GM21717 (cell line): ENCODE results near the gene ZNF436.
A peak's percentile ranks its signal among the peaks of the same experiment; 100 is the strongest.

ENCODE experiments used
- ATAC-seq: cut with Tn5 transposase; IDR thresholded peaks from one replicate; pipeline ENCODE4 v1.9.1; 2021; ENCODE audit warnings: mild to moderate bottlenecking, moderate library complexity; ENCODE audit not compliant: unreplicated experiment

Gene ZNF436

GRCh38 chr1:23367791-23368561, 1.7 kb downstream of the ZNF436 start:
- peak; percentile 88 for ATAC-seq

GRCh38 chr1:23367451-23367790, 2.2 kb downstream of the ZNF436 start:
- no peak for ATAC-seq

- ATAC-seq = no peak
Measured at GRCh38 chr1:23366598-23366997, 3.0 kb downstream of the ZNF436 start.

- ATAC-seq = no peak
Measured at GRCh38 chr1:23366146-23366545, 3.5 kb downstream of the ZNF436 start.

- ATAC-seq = no peak
Measured at GRCh38 chr1:23362218-23362713, 7.4 kb downstream of the ZNF436 start.

- ATAC-seq = no peak
Measured at GRCh38 chr1:23358310-23358875, 11.2 kb downstream of the ZNF436 start.

- ATAC-seq = no peak
Measured at GRCh38 chr1:23357138-23357908, 12.3 kb downstream of the ZNF436 start.

GRCh38 chr1:23356471-23357137, 13.0 kb downstream of the ZNF436 start:
- ATAC-seq = no peak

GRCh38 chr1:23354245-23354644, 15.4 kb downstream of the ZNF436 start:
- ATAC-seq = no peak

GRCh38 chr1:23352096-23352695, 17.4 kb downstream of the ZNF436 start:
- ATAC-seq = no peak

GRCh38 chr1:23345920-23346319, 23.7 kb downstream of the ZNF436 start:
- ATAC-seq = no peak

- ATAC-seq = no peak
Measured at GRCh38 chr1:23344987-23345472, 24.6 kb downstream of the ZNF436 start.

- ATAC-seq = peak; percentile 89
Measured at GRCh38 chr1:23344111-23344986, 25.3 kb downstream of the ZNF436 start, which contains the start of gene HNRNPR. Gene HNRNPR (minus strand): TSS chr1:23344284. CDS start chr1:23341008, 3,276 bp downstream.

- ATAC-seq = peak; percentile 14
Measured at GRCh38 chr1:23343221-23344110, 26.2 kb downstream of the ZNF436 start.

GRCh38 chr1:23341931-23342692, 27.5 kb downstream of the ZNF436 start:
- no peak for ATAC-seq

GRCh38 chr1:23339632-23340031, 30.0 kb downstream of the ZNF436 start:
- no peak for ATAC-seq

- no peak for ATAC-seq
Measured at GRCh38 chr1:23337869-23338268, 31.8 kb downstream of the ZNF436 start.

GRCh38 chr1:23331713-23332112, 37.9 kb downstream of the ZNF436 start:
- ATAC-seq = no peak
